GM20000 (cell line): ENCODE measurements around the gene RNASEL.

ENCODE experiments used
- DNase-seq: peaks from one replicate; pipeline ENCODE4 v3.0.0; 2012; ENCODE audit warnings: low spot score
- TF ChIP-seq, protein P1 (sequence below): IDR thresholded peaks from 2 replicates; pipeline ENCODE4 v1.5.1; 2012; ENCODE audit warnings: mild to moderate bottlenecking, control low read depth; ENCODE audit errors: extremely low read depth, missing control alignments

Gene RNASEL

DNA sequence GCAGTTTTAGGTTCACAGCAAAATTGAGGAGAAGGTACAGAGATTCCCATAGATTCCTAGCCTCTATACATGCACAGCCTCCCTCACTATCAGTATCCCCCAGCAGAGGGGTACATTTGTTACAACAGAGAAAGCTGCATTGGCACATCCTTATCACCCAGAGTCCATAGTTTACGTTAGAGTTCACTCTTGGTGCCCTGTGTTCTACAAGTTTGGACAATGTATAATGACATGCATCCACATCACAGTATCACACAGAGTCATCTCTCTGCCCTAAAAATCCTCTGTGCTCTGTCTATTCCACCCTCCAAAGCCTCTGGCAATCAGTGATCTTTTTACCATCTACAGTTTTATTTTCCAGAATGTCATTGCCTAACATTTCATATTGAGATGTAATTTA is 37.5 kb upstream of the RNASEL start:
- TF ChIP-seq, protein P1, sequence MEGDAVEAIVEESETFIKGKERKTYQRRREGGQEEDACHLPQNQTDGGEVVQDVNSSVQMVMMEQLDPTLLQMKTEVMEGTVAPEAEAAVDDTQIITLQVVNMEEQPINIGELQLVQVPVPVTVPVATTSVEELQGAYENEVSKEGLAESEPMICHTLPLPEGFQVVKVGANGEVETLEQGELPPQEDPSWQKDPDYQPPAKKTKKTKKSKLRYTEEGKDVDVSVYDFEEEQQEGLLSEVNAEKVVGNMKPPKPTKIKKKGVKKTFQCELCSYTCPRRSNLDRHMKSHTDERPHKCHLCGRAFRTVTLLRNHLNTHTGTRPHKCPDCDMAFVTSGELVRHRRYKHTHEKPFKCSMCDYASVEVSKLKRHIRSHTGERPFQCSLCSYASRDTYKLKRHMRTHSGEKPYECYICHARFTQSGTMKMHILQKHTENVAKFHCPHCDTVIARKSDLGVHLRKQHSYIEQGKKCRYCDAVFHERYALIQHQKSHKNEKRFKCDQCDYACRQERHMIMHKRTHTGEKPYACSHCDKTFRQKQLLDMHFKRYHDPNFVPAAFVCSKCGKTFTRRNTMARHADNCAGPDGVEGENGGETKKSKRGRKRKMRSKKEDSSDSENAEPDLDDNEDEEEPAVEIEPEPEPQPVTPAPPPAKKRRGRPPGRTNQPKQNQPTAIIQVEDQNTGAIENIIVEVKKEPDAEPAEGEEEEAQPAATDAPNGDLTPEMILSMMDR = no peak
- no peak for DNase-seq

DNA sequence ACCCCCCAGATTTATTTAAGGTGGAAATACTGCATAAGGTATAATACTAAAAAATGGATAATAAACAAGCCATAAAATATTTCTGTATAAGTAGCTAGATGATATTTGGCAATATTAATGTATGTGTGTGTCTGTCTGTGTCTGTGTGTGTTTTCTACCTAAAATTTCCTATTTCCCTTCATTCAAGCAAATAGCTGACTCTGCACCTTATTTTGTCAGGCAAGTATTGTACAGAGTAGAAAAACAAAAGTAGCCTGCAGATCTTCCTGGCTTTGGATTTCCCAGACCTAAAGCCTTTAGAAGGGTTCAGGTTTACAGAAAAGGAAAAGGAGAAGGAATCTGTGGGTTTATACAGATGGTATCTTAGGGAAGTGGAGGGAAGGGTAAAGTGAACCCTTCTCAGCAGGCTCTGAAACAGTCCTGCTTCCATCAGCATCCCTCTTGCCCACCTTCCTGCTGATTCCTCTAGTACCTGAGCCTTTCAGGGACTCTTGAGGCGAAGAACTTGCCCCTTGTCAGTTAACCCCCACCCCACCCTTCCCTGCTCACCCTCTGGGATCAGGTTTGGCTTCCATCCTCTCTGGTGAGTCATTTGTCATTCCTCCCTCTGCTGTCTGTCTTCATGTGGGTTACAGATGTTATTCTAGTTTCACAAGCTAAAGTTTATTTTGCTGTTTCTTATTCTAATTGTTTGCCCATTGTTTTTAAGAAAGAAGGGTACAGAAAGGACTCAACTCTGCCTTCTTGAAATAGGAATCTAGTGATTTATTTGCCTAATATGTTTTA is 36.9 kb upstream of the RNASEL start:
- TF ChIP-seq, protein P1 = no peak
- DNase-seq = no peak

DNA sequence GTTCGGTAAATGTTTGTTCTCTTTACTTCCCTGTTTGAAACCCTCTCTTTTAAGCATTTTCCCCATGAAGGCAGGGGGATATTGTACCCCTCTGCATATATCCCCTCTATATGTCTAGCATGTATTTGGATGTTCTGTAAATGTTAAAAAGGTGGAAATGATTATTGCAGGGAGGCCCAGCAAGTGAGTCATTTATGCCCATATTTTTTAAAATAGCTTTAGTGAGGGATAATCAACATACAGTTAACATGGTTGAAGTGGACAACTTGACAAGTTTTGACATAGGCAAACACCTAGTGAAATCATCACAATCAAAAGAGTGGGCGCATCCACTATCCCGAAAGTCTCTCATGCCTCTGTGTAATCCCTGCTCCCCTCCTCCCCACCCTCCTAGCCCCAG is 36.0 kb upstream of the RNASEL start:
- DNase-seq = no peak
- TF ChIP-seq, protein P1 = no peak

DNA sequence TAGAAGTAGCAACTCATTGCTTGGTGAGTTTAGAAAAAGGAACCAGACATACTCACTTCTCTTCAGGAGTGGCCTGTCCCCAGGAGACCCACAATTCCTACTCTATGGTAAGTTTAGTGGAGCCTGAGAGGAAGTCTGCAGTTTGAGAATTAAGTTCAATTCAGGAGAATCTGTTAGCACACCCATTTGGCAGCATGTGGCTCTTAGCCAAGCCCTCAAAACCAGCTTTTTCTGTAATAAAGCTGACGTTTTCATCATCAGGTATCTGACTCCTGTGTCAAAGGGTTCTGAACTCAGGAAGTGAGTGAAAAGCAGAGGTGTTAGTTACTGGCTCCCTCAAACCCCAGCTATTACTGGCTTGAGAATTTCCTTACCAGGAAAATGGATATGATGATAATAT is 35.5 kb upstream of the RNASEL start:
- TF ChIP-seq, protein P1 = no peak
- no peak for DNase-seq

DNA sequence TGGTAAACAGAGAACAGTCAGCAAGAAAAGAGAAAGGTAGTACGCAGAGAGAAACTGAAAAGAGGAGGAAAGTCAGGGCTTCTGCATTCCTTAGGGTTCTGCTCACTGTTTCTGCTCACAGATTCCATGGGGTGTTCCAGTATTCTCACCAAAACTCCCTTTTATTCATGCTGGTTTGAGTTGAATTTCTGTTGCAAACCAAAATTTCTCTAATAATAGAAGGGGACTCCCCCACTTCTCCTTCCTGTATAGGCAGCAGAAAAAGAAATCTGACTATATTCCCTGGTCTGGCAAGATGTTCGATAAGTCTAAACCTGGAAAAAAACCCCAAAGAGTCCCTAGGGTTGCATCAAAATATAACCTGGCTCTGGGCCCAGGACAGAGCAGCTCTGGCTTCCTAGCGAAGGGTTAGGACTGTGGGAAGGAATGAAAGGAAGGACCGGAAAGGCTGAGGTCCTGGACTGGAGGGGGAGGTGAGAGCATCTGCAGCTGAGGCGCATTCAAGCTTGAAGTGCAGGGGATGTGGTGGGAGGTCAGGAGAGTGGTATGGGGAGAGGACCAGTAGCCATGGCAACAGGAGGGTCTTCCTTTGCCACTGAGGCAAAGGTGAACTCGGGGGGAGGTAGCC is 34.0 kb upstream of the RNASEL start:
- no peak for DNase-seq
- TF ChIP-seq, protein P1 = no peak

DNA sequence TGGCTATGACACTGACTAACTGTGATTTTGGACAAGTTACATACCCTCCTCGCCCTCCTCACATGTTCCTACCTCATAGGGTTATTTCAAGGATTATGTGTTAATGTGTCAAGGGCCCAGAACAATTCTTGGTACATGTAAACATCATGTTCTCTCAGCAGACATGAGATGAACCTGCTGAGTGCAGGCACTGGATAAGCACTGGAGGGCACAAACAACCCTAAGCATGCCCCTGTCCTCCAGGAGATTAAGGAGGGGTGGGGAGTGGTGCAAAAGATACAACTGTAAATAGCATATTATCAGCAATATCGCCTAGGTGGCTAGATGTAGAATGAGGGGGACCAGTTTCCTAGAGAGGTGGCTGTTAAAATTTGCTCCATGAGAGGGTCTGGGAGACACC is 32.9 kb upstream of the RNASEL start:
- TF ChIP-seq, protein P1 = no peak
- no peak for DNase-seq

DNA sequence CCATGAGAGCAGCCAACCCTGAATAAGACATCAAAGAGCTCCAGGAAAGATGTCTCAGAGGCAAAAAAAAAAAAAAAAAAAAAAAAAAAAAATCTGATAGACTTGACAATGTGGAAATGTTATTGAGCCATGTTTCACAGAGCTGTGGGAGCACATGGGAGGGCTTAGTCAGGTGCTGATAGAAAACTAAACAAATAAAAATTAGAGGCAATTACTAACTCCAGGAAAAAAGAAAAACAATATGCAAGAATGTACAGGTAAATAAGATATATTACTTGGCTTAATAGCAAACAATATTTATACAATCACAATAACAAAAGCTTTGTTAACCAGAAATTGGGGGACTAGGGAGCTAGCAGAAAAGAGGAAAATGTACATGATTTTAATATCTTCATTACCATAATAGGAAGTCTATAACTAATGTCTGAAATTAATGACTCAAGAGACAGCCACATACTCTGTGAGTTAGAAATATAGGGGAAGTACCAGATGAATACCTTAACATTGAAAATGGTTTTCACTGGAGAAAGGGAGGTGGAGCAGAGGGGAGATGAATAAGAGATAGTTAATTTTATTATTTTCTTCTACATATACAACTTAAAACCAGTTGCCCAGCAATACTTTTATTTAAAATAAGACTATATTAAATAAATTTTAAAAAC is 32.0 kb upstream of the RNASEL start:
- TF ChIP-seq, protein P1 = no peak

More for the DNA sequence above, 32.0 kb upstream of the RNASEL start:
- DNase-seq = no peak
